ENCODE results near the gene LRRFIP1.

The LRRFIP1 gene

DNA sequence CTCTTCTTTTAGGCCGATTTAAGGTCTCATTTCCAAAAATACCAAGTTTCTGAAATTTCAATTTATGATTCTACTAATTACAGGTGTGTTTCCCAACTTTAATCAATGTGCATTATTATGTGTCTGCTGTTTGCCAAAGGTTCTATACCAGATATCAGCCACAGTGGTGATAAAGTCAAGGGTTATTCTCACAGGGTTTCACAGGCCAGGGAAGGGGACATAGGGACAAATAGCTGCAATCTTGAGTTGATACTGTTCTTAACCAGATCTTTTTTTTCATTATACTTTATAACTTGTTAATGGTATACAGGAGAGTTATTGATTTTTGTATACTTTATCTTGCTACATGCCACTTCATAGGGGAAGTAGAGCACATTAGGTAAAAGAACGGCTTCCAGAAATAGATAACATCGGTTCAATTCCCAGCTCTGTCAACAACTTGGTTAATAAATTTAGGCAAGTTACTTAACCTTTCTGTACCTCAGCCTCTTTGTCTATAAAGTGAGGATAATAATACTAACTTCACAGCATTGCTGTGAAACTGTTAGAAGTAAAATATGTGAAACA, 200.1 kb downstream of the LRRFIP1 start:
- no peak for DNase-seq (ENCODE audit: low read depth in 2 of 2)
